HepG2 (cell line): ENCODE measurements around the gene MYL6. TPM values are rescaled to one million over a fixed set of nuclear protein-coding genes. Genes with fewer than 3 reads are reported as not detected.

Source experiments
- DR1 ChIP-seq: sonication (generic); formaldehyde crosslinking; IDR thresholded peaks from 2 replicates; pipeline ENCODE4 v1.8.0; 2021; ENCODE audit warnings: mild to moderate bottlenecking, missing genetic modification reagents, inconsistent platforms
- DRAP1 ChIP-seq: IDR thresholded peaks from 2 replicates; pipeline ENCODE4 v1.6.1; 2016; ENCODE audit warnings: missing genetic modification reagents, missing compliant biosample characterization
- MIER3 ChIP-seq: IDR thresholded peaks from 2 replicates; pipeline ENCODE4 v1.6.1; 2016; ENCODE audit warnings: missing compliant biosample characterization, borderline replicate concordance
- MNT ChIP-seq: fragments of 450-650 bp; IDR thresholded peaks from 2 replicates; pipeline ENCODE4 v1.6.1; 2016
- NFE2L2 ChIP-seq: fragments of 150-350 bp; IDR thresholded peaks from 2 replicates; pipeline ENCODE4 v1.6.1; 2014; ENCODE audit warnings: low read length
- NFKB2 ChIP-seq: sonication (generic); formaldehyde crosslinking; IDR thresholded peaks from 2 replicates; pipeline ENCODE4 v1.4.0; 2020; ENCODE audit warnings: missing genetic modification reagents, borderline replicate concordance
- SKI ChIP-seq: fragments of 450-650 bp; IDR thresholded peaks from one replicate; pipeline ENCODE4 v1.6.1; 2018; ENCODE audit warnings: mild to moderate bottlenecking; ENCODE audit not compliant: partially characterized antibody
- SMC3 ChIP-seq: IDR thresholded peaks from 2 replicates; pipeline ENCODE4 v1.6.1; 2011; ENCODE audit warnings: low read length, improper control_type of control experiment
- SP1 ChIP-seq, 2 experiments: fragments of 450-650 bp in 1 of 2; sonication (generic) in 1 of 2; formaldehyde crosslinking in 1 of 2; IDR thresholded peaks; 2 replicates each; pipeline versions ENCODE4 v1.4.0 to v1.6.1; 2016 to 2020; ENCODE audit warnings: missing genetic modification reagents in 1 of 2
- SRF ChIP-seq: IDR thresholded peaks from 2 replicates; pipeline ENCODE4 v1.6.1; 2011; ENCODE audit warnings: mild to moderate bottlenecking, low read depth, low read length, moderate library complexity
- STAG1 ChIP-seq: sonication (generic); formaldehyde crosslinking; IDR thresholded peaks from 2 replicates; pipeline ENCODE4 v1.4.0; 2020; ENCODE audit warnings: missing genetic modification reagents
- TSC22D2 ChIP-seq: sonication (generic); formaldehyde crosslinking; IDR thresholded peaks from 2 replicates; pipeline ENCODE4 v1.5.1; 2020; ENCODE audit warnings: missing genetic modification reagents, mild to moderate bottlenecking, borderline replicate concordance
- ZHX2 ChIP-seq, 2 experiments: sonication (generic) in 1 of 2; formaldehyde crosslinking in 1 of 2; IDR thresholded peaks; 2 replicates each; pipeline versions ENCODE4 v1.6.1 to v1.9.0; 2014 to 2022; ENCODE audit warnings: antibody characterized with exemption in 1 of 2, borderline replicate concordance in 1 of 2, inconsistent platforms in 1 of 2, low read depth in 1 of 2, missing genetic modification reagents in 1 of 2
- ZNF24 ChIP-seq: fragments of 450-650 bp; IDR thresholded peaks from 2 replicates; pipeline ENCODE4 v1.6.1; 2017; ENCODE audit warnings: antibody characterized with exemption, mild to moderate bottlenecking
- ZNF331 ChIP-seq: sonication (generic); formaldehyde crosslinking; IDR thresholded peaks from 2 replicates; pipeline ENCODE4 v1.4.0; 2020; ENCODE audit warnings: missing genetic modification reagents
- ZNF501 ChIP-seq: sonication (generic); formaldehyde crosslinking; IDR thresholded peaks from 2 replicates; pipeline ENCODE4 v1.5.1; 2020; ENCODE audit warnings: mild to moderate bottlenecking, moderate library complexity, missing genetic modification reagents
- ZNF549 ChIP-seq: sonication (generic); formaldehyde crosslinking; IDR thresholded peaks from 2 replicates; pipeline ENCODE4 v1.5.0; 2020; ENCODE audit warnings: missing genetic modification reagents
- ZNF567 ChIP-seq: sonication (generic); formaldehyde crosslinking; IDR thresholded peaks from 2 replicates; pipeline ENCODE4 v1.8.1; 2023; ENCODE audit warnings: mild to moderate bottlenecking, missing genetic modification reagents, borderline replicate concordance
- ZNF704 ChIP-seq: sonication (generic); formaldehyde crosslinking; IDR thresholded peaks from 2 replicates; pipeline ENCODE4 v1.8.1; 2023; ENCODE audit warnings: mild to moderate bottlenecking, inconsistent platforms, moderate library complexity, missing genetic modification reagents, borderline replicate concordance
- ZNF766 ChIP-seq: sonication (generic); formaldehyde crosslinking; IDR thresholded peaks from 2 replicates; pipeline ENCODE4 v1.5.0; 2020; ENCODE audit warnings: missing genetic modification reagents, borderline replicate concordance
- polyA plus RNA-seq, 8 experiments: library from polyadenylated mRNA; depleted of rRNA in 3 of 8; stranded (reverse) in 7 of 8; unstranded in 1 of 8; fragments of >200 nt; fragmentation: Illumina TruSeq in 4 of 8; extraction: Trizol in 4 of 8; gene quantifications; 2 replicates each; pipeline versions ENCODE4 v1.2.1 to v1.2.3, GENCODE V29; 2011 to 2016; ENCODE audit warnings: low read depth in 4 of 8, missing spikeins in 1 of 8, mixed read lengths in 1 of 8; ENCODE audit not compliant: insufficient read depth in 1 of 8
- total RNA-seq, 5 experiments: library from RNA; depleted of rRNA; stranded (reverse); fragments of >200 nt; fragmentation: Illumina TruSeq; extraction: Trizol; gene quantifications; 2 replicates each; pipeline ENCODE4 v1.2.3, GENCODE V29; 2016; ENCODE audit warnings: low read depth in 1 of 5

Gene MYL6
- total and polyA plus RNA-seq, 2 of the 13 experiments (the other 11 are each of a cell fraction or from before 2014, with no cell fraction given): 1,127 to 1,192 TPM

- TF ChIP-seq ZHX2 (IDR thresholded peaks at IDR 0.05; ENCODE audit: low read depth) (peak; percentile 87), ZHX2 (CRISPR knock-in tag; IDR thresholded peaks at IDR 0.05; ENCODE audit: borderline replicate concordance) (0 out of 2 replicates have a peak, but pooled peaks have one; percentile 80), TSC22D2 (peak; percentile 83; the same call in 1 of the 2 replicates), ZNF549 (CRISPR knock-in tag) (no peak), ZNF501 (CRISPR knock-in tag) (peak; percentile 61; the same call in 1 of the 2 replicates), SRF (peak; percentile 39; the same call in 1 of the 2 replicates), ZNF704 (CRISPR knock-in tag) (no peak), DR1 (peak; percentile 98), SKI (peak; percentile 15), MNT (0 out of 2 replicates have a peak, but pooled peaks have one; percentile 10), NFKB2 (peak; percentile 45; the same call in 1 of the 2 replicates), ZNF331 (peak; percentile 62; the same call in 1 of the 2 replicates), MIER3 (peak; percentile 87; the same call in 1 of the 2 replicates), NFE2L2 (no peak), DRAP1 (peak; percentile 98), ZNF24 (0 out of 2 replicates have a peak, but pooled peaks have one; percentile 47), SP1 (IDR thresholded peaks at IDR 0.05) (no peak), SP1 (CRISPR knock-in tag; IDR thresholded peaks at IDR 0.05) (peak; percentile 88), STAG1 (no peak; the same call in 1 of the 2 replicates), ZNF567 (CRISPR knock-in tag) (no peak), SMC3 (0 out of 2 replicates have a peak, but pooled peaks have one; percentile 6), ZNF766 (CRISPR knock-in tag) (peak; percentile 78; the same call in 1 of the 2 replicates)
Measured at GRCh38 chr12:56116267-56117081, 41.7 kb upstream of the MYL6 start, which contains the start of gene RPL41 (continued).
